HG02884 (cell line): Measurements from ENCODE around the gene SERP2.

ENCODE experiments used
- ATAC-seq: cut with Tn5 transposase; IDR thresholded peaks from one replicate; pipeline ENCODE4 v1.9.1; 2021; ENCODE audit warnings: mild to moderate bottlenecking, moderate library complexity; ENCODE audit not compliant: unreplicated experiment

The SERP2 gene

DNA sequence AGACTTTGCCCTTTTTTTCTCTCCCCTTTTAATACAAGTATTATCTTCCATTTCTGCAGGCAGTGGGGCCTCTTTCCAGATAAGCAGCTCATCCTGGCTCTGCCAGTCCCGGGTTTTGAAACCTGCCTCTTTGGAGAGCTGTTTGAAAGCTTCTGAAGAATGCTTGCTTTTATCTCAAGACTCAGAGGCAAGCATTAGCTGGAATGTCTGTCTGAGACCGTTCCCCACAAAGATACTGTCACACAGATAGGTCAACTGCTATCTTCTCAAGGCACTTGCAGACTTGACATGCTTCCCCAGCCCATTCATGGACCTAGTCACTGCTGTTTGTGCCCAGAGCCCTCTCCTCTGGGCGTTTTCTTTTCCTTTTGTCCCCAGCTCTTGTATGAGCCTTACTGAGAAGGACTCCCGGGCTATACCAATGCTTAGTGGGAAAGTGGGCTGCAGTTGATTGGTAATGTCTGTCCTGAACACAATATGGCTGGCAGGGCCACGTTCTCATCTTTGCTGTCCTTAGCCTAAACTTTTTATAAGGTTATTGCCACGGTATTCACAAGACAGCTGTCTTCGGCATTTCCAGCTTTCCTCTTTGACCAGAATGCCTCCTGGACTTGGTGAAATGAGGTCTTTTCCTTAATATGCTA is 13.4 kb downstream of the SERP2 start:
- no peak for ATAC-seq

DNA sequence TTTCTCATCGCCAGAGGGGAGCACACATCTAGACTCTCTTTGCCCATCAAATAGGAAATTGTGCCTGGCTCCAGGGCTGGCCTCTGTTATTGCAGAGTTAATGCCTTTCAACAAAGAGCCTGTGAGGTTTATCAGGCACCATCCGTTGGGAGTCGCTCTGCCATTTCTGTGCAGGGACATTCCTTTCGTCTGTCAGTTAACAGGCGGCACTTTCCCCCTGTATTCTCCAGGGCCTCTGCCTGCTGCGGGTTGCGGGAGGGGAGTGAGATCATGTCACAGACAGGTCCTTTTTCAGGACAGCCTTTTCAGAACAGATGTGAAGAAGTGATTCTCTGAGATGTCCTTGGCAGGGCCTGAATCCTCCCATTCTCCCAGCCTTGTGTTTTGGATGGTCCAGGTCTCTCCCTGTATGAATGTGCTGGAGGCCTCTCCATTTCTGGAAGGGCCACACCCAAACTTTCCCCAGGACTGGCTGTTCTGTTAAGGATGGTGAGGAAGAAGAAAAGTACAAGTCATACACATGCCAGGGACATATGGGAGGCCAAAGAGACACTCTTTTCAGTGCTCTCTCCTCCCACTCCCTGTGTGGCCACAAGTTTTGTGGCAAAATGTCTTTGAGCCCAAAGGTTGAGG is 14.9 kb downstream of the SERP2 start:
- ATAC-seq = no peak

DNA sequence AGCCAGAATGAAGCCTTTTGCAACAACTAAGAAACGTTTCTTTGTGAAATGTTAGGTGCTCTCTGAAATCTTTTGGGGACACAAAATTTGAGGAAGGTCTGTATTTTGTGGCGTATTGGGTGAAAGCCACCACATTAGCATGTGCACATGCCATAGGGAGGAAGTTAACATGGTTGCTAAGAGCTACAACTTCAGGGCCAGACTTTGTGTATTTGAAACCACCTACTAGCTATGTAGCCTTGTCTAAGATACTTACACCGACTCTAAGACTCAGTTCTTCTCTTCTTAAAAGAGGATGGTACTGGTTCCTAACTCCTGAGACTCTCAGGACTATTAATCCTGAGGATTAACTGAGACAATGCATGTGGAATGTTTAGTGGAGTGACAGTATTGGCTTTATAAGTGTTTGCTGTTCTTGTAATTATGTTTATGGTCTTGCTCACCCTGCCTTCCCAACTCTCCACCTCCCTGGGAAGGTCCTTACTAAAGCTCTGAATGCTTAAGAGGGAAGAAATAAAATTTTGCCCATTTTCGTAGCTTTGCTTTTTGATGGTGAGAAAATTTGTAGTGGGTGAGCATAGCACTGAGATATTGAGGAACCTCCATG is 15.5 kb downstream of the SERP2 start:
- no peak for ATAC-seq

DNA sequence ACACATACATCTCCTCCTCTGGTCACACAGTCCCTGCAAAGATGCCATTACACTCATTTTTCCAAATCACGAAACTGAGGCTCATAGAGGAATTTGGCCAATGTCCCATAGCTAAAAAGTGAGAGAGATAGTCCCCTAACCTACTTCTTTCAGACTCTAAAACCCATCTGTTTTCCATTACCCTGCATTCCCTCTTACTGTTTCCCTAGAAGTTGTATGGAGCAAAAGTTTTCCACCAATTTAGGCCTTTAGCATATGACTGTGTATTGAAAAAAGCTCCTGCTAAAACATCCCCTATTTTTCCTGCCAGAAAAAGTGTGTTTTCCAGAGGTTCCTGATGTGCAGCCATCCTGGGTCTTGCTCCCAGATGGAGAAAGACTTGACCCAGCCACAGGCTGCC is 16.3 kb downstream of the SERP2 start:
- ATAC-seq = no peak

DNA sequence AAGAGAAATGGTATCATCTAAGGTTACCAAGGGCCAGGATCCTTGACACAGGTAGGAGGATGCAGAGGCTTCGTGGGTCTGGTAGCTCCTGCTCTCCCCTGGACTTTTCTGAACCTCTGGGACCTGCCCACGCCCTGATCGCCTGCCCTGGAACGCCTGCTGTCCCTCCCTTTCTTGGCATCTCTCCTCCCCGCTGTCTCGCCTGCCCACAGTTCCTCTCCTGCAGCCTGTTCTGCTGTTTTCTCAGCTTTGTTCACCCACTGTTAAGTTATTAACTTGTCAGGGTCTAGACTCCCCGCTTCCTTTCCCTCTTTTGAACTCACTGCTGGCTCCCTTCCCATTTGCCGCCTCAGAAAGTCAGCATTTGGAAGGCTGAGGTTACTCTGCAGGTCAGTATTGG is 19.8 kb downstream of the SERP2 start:
- no peak for ATAC-seq

DNA sequence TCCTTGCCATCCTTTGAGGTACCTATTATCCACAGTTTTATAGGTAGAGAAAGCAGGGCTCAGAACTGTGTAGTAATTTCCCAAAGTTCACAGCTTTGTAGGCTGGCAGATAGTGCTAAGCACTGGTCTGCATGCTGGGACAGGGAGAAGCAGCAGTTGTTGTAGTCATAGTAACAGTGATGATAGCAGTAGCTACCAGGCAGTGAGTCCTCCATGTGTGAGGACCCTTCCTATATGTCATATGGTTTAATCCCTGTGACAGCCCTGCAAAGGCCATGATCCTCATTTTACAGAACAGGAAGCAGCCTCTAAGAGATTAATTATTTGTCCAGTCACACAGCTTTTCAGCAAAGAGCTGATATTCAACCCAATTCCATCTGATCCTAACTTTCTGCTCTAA is 21.0 kb downstream of the SERP2 start:
- no peak for ATAC-seq

DNA sequence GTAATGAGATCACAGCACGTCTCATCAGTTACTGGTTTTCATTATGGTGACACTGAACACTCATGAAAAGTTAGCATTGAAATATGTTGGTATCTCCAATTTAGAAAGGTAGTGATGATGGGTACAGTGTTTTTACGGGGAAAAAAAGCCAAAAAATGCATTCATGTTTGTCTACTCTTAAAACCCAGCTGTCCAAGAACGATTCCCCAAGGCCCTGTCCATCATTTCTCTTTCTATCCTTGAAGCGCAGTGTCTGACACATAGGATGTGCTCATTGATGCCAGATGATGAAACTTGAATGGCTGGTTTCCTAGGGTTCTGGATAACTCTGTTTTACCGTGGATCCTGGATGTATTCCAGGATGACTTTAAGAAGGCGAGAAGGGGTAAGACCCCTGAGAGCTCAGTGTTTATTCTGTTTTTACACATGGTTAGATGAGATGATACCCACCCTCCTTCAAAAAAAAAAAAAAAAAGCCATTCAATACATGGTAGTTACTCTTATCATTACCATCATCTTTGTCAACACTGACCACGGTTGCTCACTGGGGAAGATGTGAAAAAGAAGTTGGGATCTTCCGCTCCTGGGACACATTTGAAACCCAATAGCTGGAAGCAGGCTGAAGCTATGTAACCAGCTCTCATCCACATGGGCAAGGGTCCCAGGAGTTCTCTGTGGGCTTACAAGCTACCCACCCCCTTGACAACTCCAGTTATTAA is 22.5 kb downstream of the SERP2 start:
- ATAC-seq = no peak

DNA sequence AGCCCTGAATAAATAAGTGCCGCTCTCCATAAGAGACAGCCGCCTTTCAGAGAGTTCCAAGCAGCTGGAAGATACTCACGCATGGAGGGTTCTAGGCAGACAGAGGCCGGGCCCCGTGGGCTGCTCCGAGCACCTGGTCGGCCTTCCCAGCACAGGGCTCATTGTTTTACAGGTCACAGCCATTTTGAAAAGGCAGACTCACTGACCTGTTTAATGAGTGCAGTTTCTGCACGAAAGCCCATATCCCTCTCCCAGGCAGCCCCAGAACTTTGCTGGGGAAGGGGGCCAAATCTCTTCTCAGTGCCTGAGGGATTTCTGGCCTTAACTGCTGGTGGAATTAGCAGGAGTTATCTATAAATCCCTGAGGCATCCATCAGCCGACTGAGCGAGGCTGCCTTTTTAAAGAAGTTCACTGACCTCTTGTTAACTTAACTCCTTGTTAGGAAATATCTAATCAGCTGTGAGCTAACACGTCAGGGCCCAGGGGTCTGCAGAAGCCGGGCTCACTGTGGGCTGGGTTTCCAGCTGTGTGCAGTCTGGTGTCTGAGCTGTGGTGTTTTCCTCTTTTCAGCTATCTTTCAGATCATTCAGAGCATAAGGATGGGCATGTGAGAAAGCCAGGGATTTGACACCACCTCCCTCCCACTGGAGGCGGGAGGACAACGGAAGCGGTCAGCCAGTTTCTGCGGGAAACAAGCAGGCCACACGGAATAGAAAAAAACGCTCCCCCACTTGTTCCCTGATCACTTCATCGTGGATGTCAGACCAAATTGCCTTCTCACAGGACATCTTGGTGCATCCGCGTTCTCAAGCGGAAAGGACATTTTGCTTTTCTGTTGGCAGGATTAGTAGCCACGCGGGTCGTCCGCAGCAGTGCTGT is 23.3 kb downstream of the SERP2 start:
- ATAC-seq = no peak

DNA sequence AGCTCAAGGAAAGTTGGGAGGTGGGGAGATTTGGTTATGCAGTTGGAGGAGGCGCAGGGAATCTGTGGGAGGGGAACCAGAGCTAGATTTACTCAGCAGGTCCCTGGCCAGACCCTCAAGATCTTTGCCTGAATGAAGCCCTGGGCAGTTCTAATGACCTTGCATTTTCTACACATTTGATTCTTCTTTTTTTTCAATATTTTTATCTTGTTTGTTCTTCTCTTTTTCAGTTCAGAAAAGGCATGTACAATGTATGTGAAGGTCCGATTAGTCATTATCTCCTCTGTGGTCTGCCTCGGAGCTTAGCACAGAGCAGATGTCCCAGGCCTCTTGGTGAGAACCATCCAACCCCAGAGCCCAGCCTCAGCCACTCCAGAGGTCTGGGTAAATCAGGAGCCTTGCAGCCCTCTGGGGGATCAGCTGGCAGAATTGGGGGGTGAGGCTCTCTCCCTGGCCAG is 24.2 kb downstream of the SERP2 start:
- no peak for ATAC-seq

DNA sequence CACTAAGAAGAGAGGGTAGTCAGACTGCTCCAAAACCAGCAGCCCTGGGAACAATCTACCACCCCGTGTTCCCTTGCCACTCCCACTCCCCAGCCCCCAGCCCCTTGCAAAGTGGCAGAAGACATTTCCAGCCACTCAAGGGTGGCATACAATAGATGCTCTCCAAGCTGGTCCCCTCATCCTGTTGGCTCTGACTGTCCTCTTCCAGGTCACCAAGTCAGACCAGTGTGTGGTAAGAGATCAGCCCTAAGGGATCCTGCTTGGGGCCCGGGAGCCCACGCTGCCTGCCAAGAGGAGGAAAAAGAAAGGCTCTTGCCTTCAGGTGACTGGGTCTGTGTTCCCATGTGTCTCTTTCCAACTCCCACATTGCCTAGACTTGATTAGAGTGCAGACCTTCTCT is 25.0 kb downstream of the SERP2 start:
- ATAC-seq = no peak

DNA sequence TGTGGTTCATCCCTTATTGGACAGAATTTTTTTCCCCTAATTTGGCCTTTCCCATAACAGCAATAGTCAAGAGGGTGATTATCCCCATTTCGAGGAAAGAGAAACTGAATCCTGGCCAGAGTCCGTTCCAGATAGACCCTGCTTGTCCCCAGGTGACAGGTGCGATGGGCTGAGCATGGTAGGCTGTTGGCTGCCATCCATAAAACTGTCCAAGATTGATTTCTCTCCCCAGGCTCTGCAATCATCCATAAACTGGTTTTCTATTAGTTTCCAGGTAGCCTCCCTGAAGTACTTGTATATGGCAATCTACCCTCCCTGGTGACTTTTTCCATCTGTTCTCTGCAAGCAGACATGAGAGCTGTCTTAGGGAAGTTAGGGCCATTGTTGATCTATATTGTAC is 25.4 kb downstream of the SERP2 start:
- ATAC-seq = no peak

DNA sequence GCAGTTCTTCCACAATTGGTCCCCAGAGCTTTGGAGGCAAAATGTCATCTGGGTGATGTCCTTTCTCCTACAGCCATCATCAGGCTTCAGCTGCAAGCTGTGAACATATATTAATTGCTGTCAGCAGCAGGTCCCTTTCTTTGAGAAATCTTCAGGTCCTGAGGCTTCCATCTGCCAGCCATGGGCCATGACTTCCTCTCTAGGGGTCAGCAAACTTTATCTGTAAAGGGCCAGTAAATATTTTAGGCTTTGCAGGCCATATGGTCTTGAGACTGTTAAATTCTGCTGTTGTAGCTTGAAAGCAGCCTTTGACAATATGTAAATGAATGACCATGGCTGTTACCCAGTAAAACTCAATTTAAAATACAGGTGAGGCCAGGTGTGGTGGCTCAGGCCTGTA is 27.1 kb downstream of the SERP2 start:
- no peak for ATAC-seq

DNA sequence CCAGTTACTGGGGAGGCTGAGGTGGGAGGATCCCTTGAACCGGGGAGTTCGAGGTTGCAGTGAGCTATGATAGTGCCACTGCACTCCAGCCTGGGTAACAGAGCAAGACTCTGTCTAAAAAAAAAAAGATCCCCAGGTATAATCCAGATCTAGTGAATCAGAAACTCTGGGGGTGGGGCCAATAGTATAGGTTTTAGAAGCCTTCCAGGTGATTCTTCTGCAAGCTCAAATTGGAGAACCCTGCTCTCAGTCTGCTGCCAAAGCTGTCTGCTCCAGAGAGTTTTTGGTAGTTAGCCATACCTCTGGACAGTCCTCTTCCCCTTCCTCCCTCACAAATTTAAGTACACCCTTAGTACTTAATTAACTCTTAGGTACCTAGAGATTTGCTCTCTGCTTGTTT is 28.0 kb downstream of the SERP2 start:
- ATAC-seq = no peak

DNA sequence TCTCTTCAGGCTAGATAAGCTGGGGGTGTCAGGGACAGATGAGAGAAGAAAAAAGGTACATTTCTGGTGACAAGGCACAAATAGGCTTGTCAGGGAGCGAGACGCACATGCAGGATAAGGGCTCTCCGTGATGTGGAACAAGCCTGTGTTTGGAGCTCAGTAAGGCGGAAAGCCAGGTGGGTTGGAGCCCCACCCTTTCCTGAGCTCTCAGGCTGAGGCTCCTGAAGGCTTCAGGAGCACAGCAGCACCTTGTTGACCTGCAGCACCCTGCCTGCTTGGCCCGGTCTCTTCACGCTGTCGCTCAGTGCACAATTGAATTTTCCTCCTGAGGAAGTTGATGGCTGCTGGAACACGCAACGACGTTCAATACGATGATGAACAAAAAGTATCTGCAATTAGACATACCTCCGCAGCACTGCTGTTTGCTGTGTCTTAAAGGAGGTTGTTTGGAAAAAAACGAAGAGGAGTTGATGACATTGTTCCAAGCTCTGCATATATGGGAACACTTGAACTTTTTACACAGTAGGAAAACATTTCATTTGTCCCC is 29.3 kb downstream of the SERP2 start:
- ATAC-seq = no peak

DNA sequence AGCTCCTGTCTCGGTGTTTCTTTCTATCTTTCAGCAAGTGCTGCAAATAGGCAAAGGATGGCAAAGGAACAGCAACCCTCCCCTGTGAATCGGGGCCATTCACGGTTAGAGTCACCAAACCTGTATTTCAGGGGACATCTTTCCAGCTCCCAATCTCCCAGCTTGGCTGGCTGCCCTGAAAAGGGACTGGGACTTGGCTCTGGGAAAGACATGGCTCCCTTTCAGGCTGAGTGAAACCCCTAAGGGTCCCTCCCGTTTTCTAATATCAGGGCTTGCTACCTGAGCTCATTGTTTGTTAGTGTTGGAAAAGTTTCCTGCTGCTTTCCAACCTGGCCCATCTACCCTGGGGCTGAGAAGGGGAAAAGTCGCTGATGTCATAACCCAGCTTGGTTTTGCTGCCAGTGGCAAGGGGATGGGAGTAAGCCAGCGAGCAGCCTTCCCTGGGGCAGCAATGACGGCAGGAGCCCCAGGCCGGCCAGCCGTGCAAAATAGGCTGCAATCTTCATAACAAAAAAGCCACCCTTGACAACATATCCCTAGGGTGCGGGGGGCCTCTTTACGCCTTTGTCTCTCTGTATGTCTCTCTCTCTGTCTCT is 29.9 kb downstream of the SERP2 start:
- no peak for ATAC-seq

DNA sequence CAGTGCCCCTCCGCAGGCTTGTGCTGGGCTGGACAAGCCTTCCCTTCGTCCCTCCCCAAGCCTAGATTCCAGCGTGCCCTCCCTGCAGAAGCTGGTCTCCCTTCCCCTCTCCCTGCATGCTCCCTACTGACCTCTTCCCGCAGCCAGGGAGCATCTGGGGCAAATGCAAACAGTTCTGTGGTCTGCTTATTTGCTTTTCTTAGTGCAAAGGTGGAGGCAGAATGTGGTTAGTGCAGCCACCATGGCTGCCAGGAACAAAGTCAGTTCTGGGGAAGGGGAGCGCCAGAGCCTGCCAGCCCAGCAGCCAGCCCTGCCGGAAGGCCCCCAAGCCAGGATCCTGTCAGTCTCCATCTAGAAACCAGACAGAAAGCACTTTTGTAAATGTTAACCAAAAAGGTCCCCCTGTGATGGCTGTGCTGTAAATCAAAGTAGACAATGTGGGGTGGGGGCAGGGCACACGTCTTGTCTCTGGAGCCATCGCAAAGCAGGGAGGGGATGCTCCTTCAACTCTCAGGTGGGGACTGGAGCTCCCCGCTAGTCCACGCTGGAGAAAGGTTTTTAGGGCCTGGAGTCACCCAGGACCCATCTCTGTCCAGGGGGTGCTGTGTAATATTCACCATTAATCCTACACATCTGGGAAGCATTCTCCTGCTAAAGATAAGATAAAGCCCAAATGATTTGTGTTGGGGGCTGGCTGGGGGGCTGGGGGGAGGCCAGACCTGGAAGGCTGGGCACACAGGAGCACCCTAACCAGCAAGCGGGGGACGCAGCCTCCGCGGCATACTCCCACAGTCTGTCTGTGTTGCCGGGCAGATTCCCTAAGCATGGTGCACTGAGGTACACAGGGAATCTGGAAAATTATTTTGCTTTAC is 30.9 kb downstream of the SERP2 start:
- no peak for ATAC-seq

DNA sequence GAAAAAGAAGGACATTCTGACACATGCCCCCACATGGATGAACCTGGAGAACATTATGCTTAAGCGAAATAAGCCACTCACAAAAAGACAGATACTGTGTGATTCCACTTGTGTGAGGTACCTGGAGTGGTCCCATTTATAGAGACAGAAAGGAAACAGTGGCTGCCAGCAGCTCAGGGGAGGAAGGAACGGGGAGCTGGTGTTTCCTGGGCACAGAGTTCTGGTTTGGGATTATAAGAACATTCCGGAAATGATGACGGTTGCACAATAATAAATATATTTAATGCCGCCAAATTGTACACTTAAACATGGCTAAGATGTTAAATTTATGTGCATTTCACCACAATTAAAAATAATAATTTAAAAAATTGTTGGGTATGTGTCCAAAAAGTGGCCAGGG is 33.0 kb downstream of the SERP2 start:
- no peak for ATAC-seq

DNA sequence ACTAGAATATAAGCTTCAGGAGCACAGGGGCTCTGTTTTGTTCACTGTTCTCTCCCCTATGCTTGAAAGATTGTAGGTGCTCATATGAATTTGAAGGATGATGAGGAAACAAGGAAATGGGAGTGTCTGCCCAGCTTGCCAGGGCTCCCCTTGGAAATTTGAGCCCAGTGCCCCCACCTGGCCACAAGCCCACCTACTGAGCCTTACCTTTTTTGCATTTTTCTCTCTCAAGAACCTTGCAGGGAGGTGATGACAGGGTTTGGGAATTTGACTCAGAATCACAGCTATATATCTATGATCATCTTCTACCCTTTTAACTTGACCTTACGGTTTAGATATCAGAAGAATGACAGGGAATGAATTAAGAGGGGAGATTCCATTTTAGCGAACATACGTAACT is 33.8 kb downstream of the SERP2 start:
- no peak for ATAC-seq

DNA sequence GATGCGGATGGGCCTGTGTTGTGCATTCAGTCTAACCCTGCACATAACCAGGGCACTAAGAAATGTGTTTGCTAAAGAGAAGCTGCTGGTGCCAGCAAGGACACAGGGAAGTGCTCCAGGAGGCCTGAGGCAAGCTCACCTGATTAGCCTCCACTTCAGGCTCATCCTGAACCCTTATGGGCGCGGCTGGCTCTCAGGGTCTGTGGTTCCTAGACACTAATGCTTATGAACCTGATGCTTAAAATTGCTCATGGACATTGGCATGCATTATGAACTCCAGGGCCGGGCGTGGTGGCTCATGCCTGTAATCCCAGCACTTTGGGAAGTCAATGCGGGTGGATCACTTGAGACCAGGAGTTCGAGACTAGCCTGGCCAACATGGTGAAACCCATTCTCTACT is 34.3 kb downstream of the SERP2 start:
- ATAC-seq = no peak
